WI38 (cell line): ENCODE data around the gene GBE1.

Experiments
- H3K4me3 ChIP-seq: 2 replicates; pipeline ENCODE4 v1.5.1; 2011; ENCODE audit warnings: low read depth, mild to moderate bottlenecking, control low read depth, low read length
- TF ChIP-seq, protein P1 (sequence below): IDR thresholded peaks from 2 replicates; pipeline ENCODE4 v1.5.1; 2012; ENCODE audit warnings: low read depth, mild to moderate bottlenecking, control low read depth, low read length

Gene GBE1

DNA sequence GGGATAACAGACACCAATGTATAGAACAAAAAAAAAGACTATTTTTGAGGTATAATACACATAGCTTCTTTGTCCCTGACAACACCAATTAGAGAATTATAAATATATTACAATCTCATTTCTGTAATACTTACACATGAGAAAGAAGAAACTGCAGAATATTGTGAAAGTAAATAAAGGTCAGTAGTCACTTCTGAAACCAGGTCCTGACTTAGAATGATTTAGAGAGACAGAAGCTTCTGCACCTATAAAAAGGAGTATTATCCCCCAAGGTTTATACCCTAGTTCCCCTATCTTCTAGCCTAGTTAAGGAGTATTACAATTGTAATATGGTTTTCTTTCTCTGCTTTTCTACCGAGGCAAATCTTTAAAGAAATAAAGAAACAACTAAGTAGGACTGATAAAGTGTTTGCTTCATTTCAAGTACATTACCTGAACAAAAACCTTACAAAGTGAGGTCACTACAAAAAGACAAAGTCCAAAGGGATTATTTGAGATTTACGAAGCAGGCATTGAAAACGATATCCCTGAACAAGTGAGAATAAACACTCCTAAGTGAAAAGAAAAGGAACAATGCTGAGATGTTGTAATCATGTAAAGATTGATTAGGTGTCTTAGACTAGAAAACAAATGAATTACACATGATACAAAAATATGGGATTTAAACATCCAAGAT is 103.0 kb downstream of the GBE1 start:
- H3K4me3 ChIP-seq = no peak overlapping the region
- TF ChIP-seq, protein P1, sequence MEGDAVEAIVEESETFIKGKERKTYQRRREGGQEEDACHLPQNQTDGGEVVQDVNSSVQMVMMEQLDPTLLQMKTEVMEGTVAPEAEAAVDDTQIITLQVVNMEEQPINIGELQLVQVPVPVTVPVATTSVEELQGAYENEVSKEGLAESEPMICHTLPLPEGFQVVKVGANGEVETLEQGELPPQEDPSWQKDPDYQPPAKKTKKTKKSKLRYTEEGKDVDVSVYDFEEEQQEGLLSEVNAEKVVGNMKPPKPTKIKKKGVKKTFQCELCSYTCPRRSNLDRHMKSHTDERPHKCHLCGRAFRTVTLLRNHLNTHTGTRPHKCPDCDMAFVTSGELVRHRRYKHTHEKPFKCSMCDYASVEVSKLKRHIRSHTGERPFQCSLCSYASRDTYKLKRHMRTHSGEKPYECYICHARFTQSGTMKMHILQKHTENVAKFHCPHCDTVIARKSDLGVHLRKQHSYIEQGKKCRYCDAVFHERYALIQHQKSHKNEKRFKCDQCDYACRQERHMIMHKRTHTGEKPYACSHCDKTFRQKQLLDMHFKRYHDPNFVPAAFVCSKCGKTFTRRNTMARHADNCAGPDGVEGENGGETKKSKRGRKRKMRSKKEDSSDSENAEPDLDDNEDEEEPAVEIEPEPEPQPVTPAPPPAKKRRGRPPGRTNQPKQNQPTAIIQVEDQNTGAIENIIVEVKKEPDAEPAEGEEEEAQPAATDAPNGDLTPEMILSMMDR = no peak

DNA sequence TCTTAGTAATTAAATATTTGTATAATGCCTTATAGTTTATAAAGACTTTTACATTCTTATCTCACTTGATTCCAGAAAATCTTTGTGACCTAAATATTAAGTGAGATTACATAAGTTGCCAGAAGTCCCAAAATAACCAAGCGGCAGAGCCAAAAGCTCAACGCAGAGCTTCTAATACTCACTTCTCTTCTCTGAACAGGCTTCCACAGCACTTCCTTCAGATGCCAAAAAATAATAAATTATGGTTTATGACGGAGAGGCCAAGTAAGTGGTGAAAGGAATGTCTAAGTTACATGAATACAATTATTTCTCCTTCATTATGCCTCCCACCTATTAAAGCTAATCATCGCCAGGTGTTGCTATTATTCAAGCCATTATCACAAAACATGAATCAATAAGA is 110.3 kb downstream of the GBE1 start:
- TF ChIP-seq, protein P1 = no peak
- no peak overlapping the region for H3K4me3 ChIP-seq

DNA sequence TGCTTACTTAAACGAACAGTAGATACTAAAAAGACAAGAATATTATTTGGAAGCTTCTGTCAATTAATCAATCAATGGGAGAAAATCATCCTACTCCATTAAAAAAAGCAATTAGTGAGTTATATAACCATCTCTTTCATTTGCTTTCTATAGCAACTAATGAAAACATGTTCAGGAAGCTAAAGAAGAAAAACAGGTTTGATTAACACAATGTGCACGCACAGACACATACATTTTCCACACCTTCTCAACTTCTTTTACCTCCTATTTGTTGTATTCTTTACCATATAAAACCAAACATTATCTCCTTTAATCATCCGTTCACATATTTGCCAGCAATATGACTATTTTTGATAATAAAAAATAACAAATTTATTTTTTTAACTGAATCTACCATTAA is 111.3 kb downstream of the GBE1 start:
- H3K4me3 ChIP-seq = no peak overlapping the region
- TF ChIP-seq, protein P1 = no peak

DNA sequence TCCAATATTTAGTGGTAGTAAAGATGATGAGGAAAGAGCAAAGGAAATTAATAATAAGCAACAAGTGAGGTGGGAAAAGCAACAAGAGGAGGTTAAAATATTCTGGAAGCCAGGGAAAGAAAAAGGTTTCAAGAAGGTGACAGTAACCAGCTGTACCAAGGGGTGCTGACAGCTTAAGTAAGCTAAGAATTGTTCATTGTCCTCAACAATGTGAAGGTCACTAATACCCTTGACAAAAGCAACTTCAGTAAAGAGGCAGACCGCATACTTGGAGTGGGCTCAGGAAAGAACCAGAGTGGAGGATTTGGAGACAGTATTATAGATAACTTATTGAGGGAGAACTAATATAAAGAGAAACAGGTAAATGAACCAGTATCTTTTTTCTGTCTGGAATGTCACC is 116.2 kb downstream of the GBE1 start:
- TF ChIP-seq, protein P1 = no peak
- H3K4me3 ChIP-seq = no peak overlapping the region

DNA sequence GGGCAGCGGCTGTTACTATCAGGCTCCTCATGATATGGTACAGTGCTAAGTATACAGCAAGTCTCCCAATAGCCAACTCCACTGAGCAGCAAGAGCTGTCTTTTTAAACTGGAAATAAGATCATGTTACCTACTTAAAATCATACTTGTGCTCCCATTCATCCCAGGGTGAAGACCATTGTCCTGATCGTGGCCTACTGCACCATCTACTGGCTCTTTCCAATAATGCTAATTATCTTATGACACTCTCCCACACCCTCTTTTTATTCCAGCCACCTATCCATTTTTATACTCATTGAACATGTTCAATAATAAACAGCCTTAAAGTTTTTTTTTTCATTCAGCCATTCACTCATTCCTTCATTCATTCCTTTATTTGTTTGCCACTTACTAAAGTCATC is 117.7 kb downstream of the GBE1 start:
- TF ChIP-seq, protein P1 = no peak
- H3K4me3 ChIP-seq = no peak overlapping the region

DNA sequence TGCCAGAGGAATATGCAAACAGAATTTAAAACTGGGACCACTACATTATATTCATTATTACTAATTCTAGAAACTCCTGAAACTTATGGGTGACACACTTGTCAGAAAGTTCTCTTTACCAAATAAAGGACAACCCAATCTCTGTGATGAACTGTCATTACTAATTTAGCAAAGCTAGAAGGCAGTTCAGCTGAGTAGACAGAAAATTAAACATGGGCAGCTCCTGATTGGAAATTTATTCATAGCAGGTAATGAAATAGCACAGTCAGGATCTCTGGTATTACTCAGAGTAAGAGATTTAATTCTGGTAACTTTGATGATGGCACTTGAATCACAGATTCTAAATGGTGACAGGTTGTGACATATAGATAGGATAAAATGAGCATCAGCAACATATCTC is 123.0 kb downstream of the GBE1 start:
- H3K4me3 ChIP-seq = no peak overlapping the region
- TF ChIP-seq, protein P1 = no peak

DNA sequence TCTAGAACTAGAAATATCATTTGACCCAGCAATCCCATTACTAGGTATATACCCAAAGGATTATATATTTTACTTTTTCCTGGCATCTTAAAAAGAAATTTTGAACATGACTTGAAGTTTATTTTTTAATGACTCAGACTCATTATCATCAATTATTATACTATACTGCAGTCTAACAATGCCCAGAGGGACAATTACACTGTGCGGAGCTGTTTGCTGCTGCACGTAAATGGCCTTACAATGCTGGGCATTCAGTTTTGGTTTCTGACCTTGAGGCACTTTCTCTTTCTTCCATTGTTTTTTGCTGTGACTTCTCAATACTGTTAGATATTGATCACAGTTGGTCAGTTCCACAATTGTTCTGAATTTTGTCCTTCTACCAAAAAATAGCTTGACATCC is 128.8 kb downstream of the GBE1 start:
- H3K4me3 ChIP-seq = no peak overlapping the region
- TF ChIP-seq, protein P1 = no peak
